Ovary (tissue), 3 donors: ENCODE results near the gene ZMIZ2.
A peak's percentile ranks its signal among the peaks of the same experiment; 100 is the strongest.

ENCODE experiments used
- EP300 ChIP-seq: sonication (generic); formaldehyde crosslinking; IDR thresholded peaks from one replicate; pipeline ENCODE4 v1.6.1; 2017; ENCODE audit warnings: antibody characterized with exemption
- POLR2A ChIP-seq: fragments of 450-650 bp; IDR thresholded peaks from one replicate; pipeline ENCODE4 v1.6.1; 2017; ENCODE audit warnings: antibody characterized with exemption, mild to moderate bottlenecking, moderate library complexity
- TF ChIP-seq, protein P1 (sequence below), 3 donors: fragments of 450-650 bp in 2 of 3; fragments of 200-600 bp in 1 of 3; IDR thresholded peaks; one replicate each; pipeline versions ENCODE4 v1.5.1 to v1.8.0; 2016 to 2022; ENCODE audit warnings: antibody characterized with exemption in 3 of 3, mild to moderate bottlenecking in 1 of 3
- donor health status: DM: no; HTN: no; CAD: no.

GRCh38 chr7:44796504-44797328 is 48.1 kb downstream of the ZMIZ2 start, which contains the start of gene PPIA:
- TF ChIP-seq POLR2A, result peak; percentile 81
- TF ChIP-seq, protein P1, sequence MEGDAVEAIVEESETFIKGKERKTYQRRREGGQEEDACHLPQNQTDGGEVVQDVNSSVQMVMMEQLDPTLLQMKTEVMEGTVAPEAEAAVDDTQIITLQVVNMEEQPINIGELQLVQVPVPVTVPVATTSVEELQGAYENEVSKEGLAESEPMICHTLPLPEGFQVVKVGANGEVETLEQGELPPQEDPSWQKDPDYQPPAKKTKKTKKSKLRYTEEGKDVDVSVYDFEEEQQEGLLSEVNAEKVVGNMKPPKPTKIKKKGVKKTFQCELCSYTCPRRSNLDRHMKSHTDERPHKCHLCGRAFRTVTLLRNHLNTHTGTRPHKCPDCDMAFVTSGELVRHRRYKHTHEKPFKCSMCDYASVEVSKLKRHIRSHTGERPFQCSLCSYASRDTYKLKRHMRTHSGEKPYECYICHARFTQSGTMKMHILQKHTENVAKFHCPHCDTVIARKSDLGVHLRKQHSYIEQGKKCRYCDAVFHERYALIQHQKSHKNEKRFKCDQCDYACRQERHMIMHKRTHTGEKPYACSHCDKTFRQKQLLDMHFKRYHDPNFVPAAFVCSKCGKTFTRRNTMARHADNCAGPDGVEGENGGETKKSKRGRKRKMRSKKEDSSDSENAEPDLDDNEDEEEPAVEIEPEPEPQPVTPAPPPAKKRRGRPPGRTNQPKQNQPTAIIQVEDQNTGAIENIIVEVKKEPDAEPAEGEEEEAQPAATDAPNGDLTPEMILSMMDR (IDR thresholded peaks at IDR 0.05), result peak in 1 of 3 donors; percentile 13
- TF ChIP-seq EP300, result no peak
